GM12865 (cell line): Measurements from ENCODE around the gene XRCC4.

Source experiments
- DNase-seq: peaks from one replicate; pipeline ENCODE4 v3.0.0; 2010; ENCODE audit warnings: low read depth
- H3K4me3 ChIP-seq: 2 replicates; pipeline ENCODE4 v1.5.1; 2011; ENCODE audit warnings: mild to moderate bottlenecking, low read depth, low read length, control low read depth
- CTCF ChIP-seq: IDR thresholded peaks from 2 replicates; pipeline ENCODE4 v1.5.1; 2011; ENCODE audit warnings: low read length, control low read depth, low read depth, inconsistent platforms; ENCODE audit not compliant: insufficient read depth; ENCODE audit errors: missing control alignments

Gene XRCC4

GRCh38 chr5:83220331-83220730, 143.0 kb downstream of the XRCC4 start:
- DNase-seq, result no peak
- H3K4me3 ChIP-seq, result no peak overlapping the region
- TF ChIP-seq CTCF, result no peak

GRCh38 chr5:83222906-83223305, 145.6 kb downstream of the XRCC4 start:
- no peak for DNase-seq
- no peak overlapping the region for H3K4me3 ChIP-seq
- TF ChIP-seq CTCF, result no peak

- no peak for DNase-seq
- H3K4me3 ChIP-seq, result no peak overlapping the region
- TF ChIP-seq CTCF, result no peak
These were observed 150.3 kb downstream of the XRCC4 start for GRCh38 chr5:83227611-83228010.

- H3K4me3 ChIP-seq, result no peak overlapping the region
- TF ChIP-seq CTCF, result no peak
- DNase-seq, result no peak
These were observed 153.2 kb downstream of the XRCC4 start for GRCh38 chr5:83230511-83230910.

GRCh38 chr5:83244516-83244915, 167.2 kb downstream of the XRCC4 start:
- no peak for DNase-seq
- H3K4me3 ChIP-seq, result no peak overlapping the region
- TF ChIP-seq CTCF, result no peak

GRCh38 chr5:83245037-83245436, 167.7 kb downstream of the XRCC4 start:
- no peak for TF ChIP-seq CTCF

GRCh38 chr5:83246071-83246470, 168.7 kb downstream of the XRCC4 start:
- no peak for DNase-seq
- no peak for TF ChIP-seq CTCF
- H3K4me3 ChIP-seq, result no peak overlapping the region

More at GRCh38 chr5:83245037-83245436, 167.7 kb downstream of the XRCC4 start:
- no peak overlapping the region for H3K4me3 ChIP-seq
- no peak for DNase-seq
